Omental fat pad (tissue), 4 donors: Measurements from ENCODE around the gene MRC1. TPM values are rescaled to one million over a fixed set of nuclear protein-coding genes. Genes with fewer than 3 reads are reported as not detected.

Source experiments
- ATAC-seq: fragments of 150-250 bp; one replicate; pipeline ENCODE4 v1.9.1; 2016; ENCODE audit warnings: mild to moderate bottlenecking, moderate library complexity; ENCODE audit not compliant: low FRiP score
- DNase-seq: peaks from one replicate; pipeline ENCODE4 v3.0.0-alpha.2; 2019; ENCODE audit warnings: low spot score
- total RNA-seq, 4 donors: library from RNA; depleted of rRNA; stranded (reverse); fragments of >200 nt; gene quantifications; one replicate each; pipeline ENCODE4 v1.1.0, GENCODE V29; 2016
- TF ChIP-seq, protein P1 (sequence below), 3 donors: fragments of 450-650 bp; IDR thresholded peaks; one replicate each; pipeline ENCODE4 v1.5.1; 2016 to 2017; ENCODE audit warnings: antibody characterized with exemption in 3 of 3, mild to moderate bottlenecking in 3 of 3, moderate library complexity in 2 of 3

The MRC1 gene
- total RNA-seq, 4 donors from 2014 or later, result 130 to 206 (median 139) TPM

- ATAC-seq (peak; percentile 36), DNase-seq (no peak)
- TF ChIP-seq, protein P1, sequence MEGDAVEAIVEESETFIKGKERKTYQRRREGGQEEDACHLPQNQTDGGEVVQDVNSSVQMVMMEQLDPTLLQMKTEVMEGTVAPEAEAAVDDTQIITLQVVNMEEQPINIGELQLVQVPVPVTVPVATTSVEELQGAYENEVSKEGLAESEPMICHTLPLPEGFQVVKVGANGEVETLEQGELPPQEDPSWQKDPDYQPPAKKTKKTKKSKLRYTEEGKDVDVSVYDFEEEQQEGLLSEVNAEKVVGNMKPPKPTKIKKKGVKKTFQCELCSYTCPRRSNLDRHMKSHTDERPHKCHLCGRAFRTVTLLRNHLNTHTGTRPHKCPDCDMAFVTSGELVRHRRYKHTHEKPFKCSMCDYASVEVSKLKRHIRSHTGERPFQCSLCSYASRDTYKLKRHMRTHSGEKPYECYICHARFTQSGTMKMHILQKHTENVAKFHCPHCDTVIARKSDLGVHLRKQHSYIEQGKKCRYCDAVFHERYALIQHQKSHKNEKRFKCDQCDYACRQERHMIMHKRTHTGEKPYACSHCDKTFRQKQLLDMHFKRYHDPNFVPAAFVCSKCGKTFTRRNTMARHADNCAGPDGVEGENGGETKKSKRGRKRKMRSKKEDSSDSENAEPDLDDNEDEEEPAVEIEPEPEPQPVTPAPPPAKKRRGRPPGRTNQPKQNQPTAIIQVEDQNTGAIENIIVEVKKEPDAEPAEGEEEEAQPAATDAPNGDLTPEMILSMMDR (IDR thresholded peaks at IDR 0.05), result no peak
These were observed 101.1 kb downstream of the MRC1 start for GRCh38 chr10:17910125-17910789.

DNA sequence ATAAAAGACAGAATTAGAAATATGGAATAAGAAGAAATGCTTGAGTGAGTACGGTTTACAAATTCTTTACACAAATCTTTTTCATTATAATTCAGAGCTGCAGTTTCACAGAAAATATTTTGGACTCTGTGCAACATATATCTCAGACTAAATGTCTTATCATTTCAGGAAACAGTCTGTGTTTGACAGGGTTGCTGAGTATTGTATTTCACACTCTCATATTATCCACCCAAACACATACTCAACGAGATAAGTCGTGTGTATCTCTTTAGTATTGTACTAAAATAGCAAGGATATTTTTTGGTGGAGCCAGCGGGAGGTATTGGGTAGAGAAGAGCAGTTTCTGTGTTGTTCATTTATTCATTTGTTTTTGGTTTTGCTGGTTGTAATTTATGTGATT is 103.6 kb downstream of the MRC1 start:
- DNase-seq, result no peak
- TF ChIP-seq, protein P1 (IDR thresholded peaks at IDR 0.05), result no peak
- peak; percentile 56 for ATAC-seq

GRCh38 chr10:17913604-17914003 is 104.5 kb downstream of the MRC1 start:
- DNase-seq (no peak), ATAC-seq (no peak)
- TF ChIP-seq, protein P1 (IDR thresholded peaks at IDR 0.05), result no peak

DNA sequence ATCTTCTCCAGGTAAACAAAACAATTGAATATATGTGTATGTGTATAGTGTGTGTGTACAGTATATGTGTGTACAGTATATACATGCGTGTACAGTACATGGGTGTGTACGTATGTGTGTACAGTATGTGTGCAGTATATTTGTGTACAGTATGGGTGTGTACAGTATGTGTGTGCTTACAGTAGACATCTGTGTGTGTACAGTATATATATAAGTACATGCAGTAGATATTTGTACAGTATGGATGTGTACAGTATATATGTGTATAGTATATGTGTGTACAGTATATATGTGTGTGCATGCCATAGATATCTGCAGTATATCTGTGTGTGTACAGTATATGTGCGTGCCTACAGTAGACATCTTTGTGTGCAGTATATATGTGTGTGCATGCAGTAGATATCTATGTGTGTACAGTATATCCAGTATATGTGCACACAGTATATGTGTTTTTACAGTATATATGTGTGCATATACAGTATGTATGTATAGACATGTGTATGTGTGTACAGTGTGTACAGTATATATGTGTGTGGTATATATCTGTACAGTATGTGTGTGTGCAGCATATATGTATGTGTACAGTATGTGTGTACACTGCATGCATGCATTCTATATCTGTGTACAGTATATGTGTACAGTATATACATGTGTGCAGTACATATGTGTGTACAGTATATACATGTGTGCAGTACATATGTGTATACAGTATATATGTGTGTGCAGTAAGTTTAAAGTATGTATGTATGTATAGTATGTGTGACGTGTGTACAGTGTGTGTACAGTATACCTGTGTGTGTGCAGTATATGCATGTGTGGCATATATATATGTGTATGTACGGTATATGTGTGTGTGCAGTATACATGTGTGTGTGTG is 105.3 kb downstream of the MRC1 start:
- peak; percentile 25 for ATAC-seq
- DNase-seq, result no peak
- TF ChIP-seq, protein P1 (IDR thresholded peaks at IDR 0.05), result no peak

- no peak for ATAC-seq
- DNase-seq, result no peak
These were observed 106.0 kb downstream of the MRC1 start for GRCh38 chr10:17915181-17915580.

GRCh38 chr10:17918187-17918903 is 109.2 kb downstream of the MRC1 start:
- TF ChIP-seq, protein P1 (IDR thresholded peaks at IDR 0.05), result no peak
- DNase-seq (no peak), ATAC-seq (no peak)

More at GRCh38 chr10:17915181-17915580, 106.0 kb downstream of the MRC1 start:
- TF ChIP-seq, protein P1 (IDR thresholded peaks at IDR 0.05), result no peak
